HTERT RPE-1 (cell line): ENCODE results near the gene GRAMD4.

Source experiments
- in situ Hi-C: fragments of 300-500 bp; cut with MboI; formaldehyde crosslinking; loops from 4 replicates; pipeline ENCODE4 v1.14.3; 2020; ENCODE audit warnings: low sequenced_read_pairs

Gene GRAMD4

GRCh38 chr22:46684706-46685105 lies 64.5 kb downstream of the GRAMD4 start:
- in situ Hi-C loops, result no loop called here

- in situ Hi-C loops, result no loop called here
Measured at GRCh38 chr22:46686221-46687047, 66.2 kb downstream of the GRAMD4 start.

DNA sequence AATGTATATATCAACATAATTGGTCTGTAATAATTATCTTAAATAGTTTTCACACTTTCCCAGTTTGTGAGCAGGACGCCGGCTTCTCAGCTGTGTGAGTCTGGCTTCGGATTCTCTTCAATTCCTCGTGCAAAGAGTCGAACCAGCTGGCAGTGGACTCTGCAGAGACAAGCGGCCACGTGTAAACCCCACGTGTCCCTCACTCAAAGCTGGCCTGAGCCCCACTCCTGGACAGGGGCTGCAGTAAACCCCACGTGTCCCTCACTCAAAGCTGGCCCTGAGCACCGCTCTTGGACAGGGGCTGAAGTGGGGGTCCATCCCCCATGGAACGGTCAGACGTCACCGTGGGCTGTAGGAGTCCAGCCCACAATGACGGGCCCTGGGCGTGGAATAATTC lies 66.9 kb downstream of the GRAMD4 start:
- in situ Hi-C loops, result no loop called here

DNA sequence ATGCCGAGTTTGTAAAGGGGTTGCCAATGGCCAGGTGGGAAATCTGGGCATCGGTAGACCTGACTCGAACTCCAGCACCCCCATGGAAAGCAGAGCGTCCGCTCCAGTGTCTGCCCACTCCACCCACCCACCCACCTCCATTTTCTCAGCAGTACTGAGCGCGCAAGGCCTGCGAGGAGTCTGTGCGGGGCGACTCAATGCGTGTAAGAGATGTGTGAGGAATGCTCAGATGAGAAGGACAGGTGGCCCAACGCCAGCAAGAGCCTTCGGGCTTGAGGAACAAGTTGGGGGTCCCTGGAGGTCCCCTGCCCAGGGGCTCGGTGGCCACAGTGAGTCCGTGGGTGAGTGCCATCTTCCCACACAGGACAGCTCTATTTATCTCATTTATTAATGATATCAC lies 67.3 kb downstream of the GRAMD4 start:
- in situ Hi-C loops, result no loop called here

DNA sequence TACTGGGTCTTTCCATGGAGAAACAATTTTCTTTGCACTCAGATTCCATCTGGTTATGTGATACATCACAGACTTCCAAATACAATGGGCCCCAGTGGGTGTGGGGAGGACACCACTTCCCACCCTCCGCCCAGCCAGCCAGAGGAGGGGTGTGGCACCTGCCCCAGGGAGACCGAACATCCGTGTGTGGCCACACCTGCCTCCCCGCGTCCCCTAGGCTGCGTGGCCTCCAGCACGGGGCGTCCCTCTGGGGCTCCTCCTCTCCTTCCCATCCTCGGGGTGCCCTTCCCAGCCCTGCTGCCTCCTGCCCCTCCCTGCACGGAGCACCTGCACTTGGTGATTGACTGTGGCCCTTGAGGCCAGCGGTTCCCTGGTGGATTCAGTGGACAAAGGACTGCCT lies 68.8 kb downstream of the GRAMD4 start:
- in situ Hi-C loops, result no loop called here

GRCh38 chr22:46690146-46690545 lies 70.0 kb downstream of the GRAMD4 start:
- in situ Hi-C loops, result no loop called here

GRCh38 chr22:46691571-46691970 lies 71.4 kb downstream of the GRAMD4 start:
- in situ Hi-C loops, result no loop called here

GRCh38 chr22:46693634-46694415 lies 73.6 kb downstream of the GRAMD4 start:
- in situ Hi-C loops, result no loop called here

DNA sequence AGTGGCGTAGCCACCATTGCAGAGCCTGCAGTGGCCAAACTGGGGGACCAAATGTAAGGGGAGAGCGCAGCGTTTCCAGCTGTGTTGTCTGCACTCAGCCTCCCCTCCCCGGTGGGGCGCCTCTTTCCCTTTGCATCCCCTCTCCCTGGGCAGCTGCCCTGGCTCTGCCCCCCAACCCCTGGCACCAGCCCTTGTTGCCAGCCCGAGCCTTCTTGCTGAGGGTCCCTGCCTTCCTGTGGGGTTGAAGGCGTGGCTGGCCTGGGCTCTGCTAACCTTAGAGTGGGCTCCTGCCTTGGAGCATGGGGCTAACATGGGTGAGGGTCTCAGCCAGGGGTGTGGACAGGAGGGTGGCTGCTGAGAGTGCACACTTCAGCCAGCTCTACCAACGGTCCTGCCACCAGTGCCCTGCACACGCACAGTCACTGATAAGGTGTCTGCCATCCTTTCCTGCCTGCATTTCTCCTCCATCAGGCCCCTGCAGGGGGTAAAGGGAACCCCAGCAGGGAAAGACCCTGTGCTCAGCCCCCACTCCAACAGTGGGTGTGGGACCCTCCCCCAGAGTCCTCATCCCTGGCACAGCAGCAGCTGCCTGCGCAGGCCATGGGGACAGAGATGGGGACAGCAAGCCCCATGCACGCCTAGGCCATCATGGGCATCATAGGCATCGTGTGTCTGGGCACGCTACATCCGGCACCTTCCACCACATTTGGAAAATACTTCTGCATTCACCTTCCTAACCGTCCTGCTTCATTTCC lies 74.4 kb downstream of the GRAMD4 start:
- in situ Hi-C loops, result no loop called here

DNA sequence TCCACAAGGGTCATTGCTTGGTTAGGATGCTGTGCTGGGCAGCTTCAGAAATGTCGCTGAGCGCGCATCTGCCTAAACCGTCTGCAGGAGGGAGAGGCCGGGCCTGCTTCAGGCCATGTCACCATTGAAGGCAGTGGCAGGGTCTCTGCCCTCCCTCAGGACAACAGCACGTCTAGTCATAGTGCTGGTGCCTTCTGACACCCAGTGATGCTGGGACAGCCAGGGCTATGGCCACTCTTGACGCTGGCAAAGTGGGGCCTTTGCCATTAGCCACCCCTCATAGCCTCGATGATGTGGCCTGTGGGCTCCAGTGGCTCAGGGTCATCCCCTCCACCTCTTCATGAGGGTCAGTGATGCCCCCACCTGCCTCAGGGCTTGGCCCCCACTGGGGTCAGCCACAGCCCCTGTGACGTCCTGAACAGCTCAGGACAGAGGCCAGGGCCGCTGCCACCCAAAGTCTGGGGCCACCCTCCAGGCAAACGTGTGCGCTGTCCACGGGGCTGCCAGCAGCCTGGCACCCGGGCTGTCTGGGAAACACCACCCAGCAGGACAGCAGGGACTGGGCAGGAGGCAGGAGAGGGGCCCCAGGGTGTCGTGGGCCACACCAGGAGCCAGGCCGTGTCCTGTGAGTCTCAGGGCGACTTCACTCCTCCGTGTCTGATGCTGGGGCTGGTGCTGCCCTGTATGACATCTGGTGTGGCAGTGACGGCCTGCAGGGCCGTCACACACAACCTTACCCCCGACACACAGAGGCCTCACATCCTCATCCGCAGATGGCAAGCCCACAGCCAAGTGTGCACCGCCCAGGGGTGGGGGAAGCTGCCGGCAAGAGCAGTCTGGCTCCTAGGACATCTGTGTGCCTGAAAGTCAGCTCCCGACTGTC lies 75.4 kb downstream of the GRAMD4 start:
- in situ Hi-C loops, result no loop called here

DNA sequence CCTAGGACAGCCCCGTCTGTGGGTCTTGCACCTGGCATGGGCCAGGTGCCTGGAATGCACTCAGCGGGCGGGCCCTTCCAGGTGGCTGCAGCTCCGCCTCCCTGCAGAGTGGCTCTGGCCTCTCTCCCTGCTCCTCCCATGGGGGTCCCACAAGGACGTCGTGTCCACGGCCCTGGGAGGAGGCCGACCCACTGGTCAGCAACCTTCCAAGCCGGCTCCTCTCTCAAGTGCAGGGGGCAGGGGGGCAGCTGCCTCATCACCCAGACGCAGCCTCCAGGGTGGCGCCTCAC lies 76.0 kb downstream of the GRAMD4 start:
- in situ Hi-C loops, result no loop called here

DNA sequence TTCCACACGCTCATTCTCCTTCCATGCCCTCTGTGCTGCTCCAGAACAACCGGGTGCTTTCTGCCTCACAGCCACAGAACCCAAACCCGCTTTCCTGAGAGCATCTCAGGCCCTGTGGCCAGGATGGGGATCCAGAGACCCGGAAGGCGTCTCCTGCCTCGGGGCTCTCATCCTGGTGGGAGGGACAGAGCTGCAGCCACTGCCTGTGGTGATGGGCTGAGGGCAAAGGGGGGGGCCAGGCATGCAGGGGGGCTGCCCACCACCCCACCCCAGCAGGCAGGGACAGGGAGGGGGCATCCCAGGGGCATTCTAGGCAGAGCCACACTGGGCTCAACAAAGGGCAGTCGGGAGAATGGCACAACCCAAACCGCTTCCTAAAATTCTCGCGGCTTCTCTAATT lies 76.4 kb downstream of the GRAMD4 start:
- in situ Hi-C loops, result no loop called here

DNA sequence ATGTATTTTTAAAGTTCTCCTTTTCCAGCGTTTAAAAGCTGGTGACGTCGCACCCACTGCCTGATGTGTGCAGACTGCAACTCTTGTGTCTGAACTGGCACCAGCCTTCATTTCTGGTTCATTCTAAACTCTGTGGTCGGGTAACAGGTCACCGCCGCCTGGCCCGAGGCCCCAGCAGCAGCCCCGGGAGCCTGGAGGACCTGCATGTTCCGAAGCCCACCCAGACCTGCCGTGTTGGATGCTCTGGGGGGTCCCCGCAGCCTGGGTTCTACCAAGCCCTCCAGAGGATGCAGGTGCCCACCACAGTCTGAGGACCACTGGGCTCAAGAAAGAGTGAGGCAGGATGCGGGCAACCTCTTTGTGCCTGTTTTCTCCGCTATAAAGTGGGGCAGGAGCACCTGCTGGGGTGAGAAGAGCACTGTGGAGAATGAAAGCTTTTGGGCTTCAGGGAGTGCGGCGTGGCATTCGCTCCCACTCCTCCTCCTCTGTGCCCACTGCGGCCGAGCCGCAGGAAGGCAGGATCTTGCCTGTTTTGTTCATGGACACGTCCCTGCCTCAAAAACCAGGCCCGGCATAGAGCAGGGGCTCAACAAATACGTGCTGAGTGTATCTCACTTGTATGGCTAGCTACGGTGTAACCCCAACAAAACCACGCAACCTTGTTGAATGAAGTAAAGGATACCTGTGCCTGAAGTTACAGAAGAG lies 77.8 kb downstream of the GRAMD4 start:
- in situ Hi-C loops, result no loop called here

GRCh38 chr22:46699091-46699490 lies 78.9 kb downstream of the GRAMD4 start:
- in situ Hi-C loops, result no loop called here

GRCh38 chr22:46701262-46701661 lies 81.1 kb downstream of the GRAMD4 start:
- in situ Hi-C loops, result no loop called here

- in situ Hi-C loops, result no loop called here
Measured at GRCh38 chr22:46703171-46703995, 83.2 kb downstream of the GRAMD4 start.

GRCh38 chr22:46703996-46704370 lies 83.8 kb downstream of the GRAMD4 start:
- in situ Hi-C loops, result no loop called here

DNA sequence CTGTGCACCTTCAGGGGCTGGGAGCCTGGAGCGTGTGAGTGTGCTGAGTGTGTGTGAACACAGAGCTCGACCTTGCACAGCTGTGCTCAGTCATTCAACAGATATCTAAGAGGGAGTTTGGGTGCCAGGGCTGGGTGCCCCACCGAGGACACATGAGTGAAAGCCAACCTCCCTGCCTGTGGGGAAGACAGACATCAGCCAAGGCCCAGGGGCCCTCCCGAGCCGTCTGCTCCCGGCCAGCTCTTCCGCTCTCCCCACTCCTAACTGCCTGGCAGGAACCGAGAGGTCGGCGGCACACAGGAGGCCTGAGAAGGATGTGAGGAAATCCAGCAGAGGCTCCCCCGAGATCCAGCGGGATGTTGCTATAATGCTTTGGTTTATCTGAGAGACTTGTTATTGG lies 85.9 kb downstream of the GRAMD4 start:
- in situ Hi-C loops, result no loop called here

- in situ Hi-C loops, result no loop called here
Measured at GRCh38 chr22:46707305-46707704, 87.1 kb downstream of the GRAMD4 start.
